Spinal cord (tissue), 10 donors: ENCODE results near the gene KANSL1. TPM values are rescaled to one million over a fixed set of nuclear protein-coding genes. Genes with fewer than 3 reads are reported as not detected.

Experiments used
- DNase-seq, 6 donors: peaks; one replicate each; pipeline versions ENCODE4 v3.0.0 to v3.0.0-alpha.2; 2013 to 2015; ENCODE audit warnings: low spot score in 6 of 6, low read depth in 4 of 6
- H3K27ac ChIP-seq: one replicate; pipeline ENCODE4 v1.5.1; 2013; ENCODE audit warnings: low read depth, low read length, control low read depth
- H3K27me3 ChIP-seq: one replicate; pipeline ENCODE4 v1.6.1; 2013; ENCODE audit warnings: low read length; ENCODE audit not compliant: control insufficient read depth, insufficient read depth
- H3K36me3 ChIP-seq: one replicate; pipeline ENCODE4 v1.6.1; 2013; ENCODE audit warnings: low read length; ENCODE audit not compliant: control insufficient read depth, insufficient read depth
- H3K4me1 ChIP-seq: one replicate; pipeline ENCODE4 v1.6.1; 2013; ENCODE audit warnings: low read length; ENCODE audit not compliant: control insufficient read depth, insufficient read depth
- H3K4me3 ChIP-seq: one replicate; pipeline ENCODE4 v1.5.1; 2013; ENCODE audit warnings: low read depth, low read length, control low read depth
- H3K9me3 ChIP-seq: one replicate; pipeline ENCODE4 v1.6.1; 2013; ENCODE audit warnings: low read length; ENCODE audit not compliant: control insufficient read depth, insufficient read depth
- WGBS: methylation state at CpG from one replicate; pipeline ENCODE4 v1.1.5; 2013; ENCODE audit warnings: missing lambda C conversion rate; ENCODE audit not compliant: insufficient coverage; 5-methylcytosine and 5-hydroxymethylcytosine counted together
- polyA plus RNA-seq, 2 donors: library from polyadenylated mRNA; unstranded; fragments of 120-200 nt; gene quantifications; one replicate each; pipeline ENCODE4 v1.2.1, GENCODE V29; 2013; ENCODE audit not compliant: insufficient read length in 2 of 2
- total RNA-seq, 2 donors: library from RNA; depleted of rRNA in 1 of 2; stranded (reverse); fragments of 120-200 nt in 1 of 2; fragments of >200 nt in 1 of 2; gene quantifications; one replicate each; pipeline versions ENCODE4 v1.2.3 to v1.2.4, GENCODE V29; 2013 to 2014
- donor health status: healthy.

Gene KANSL1
- total and polyA plus RNA-seq, 4 donors = 49.4 to 117 (median 89.9) TPM

DNA sequence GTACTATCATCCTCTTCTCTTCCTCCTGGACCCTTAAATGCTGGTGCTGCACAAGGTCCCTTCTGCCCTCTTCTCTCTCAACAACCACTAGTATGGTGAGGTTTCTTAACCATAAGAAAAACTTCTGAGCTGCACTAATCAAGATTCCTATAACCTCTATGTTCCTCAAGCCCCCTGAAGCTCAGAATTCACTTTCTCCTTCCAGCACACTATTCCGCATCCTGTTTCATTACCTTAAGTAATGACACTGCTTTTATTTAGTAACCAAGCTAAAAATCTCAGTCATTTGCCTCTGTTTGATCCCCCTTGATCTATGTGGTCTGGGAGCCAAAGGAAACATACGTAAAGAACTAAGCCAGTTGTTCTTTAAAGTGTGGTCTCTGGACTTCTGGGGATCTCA lies 20.1 kb downstream of the KANSL1 start:
- no peak for DNase-seq
- WGBS = 80% methylated on average over 1 of the region's 2 CpGs
- H3K9me3 ChIP-seq = no peaks in the 10 kb centered on the region
- H3K4me3 ChIP-seq = no peak overlapping the region
- H3K4me1 ChIP-seq = peaks cover 23% of the 10 kb centered on the region
- no peaks in the 10 kb centered on the region for H3K27me3 ChIP-seq
- no peak overlapping the region for H3K27ac ChIP-seq
- H3K36me3 ChIP-seq = peaks cover 19% of the 10 kb centered on the region

DNA sequence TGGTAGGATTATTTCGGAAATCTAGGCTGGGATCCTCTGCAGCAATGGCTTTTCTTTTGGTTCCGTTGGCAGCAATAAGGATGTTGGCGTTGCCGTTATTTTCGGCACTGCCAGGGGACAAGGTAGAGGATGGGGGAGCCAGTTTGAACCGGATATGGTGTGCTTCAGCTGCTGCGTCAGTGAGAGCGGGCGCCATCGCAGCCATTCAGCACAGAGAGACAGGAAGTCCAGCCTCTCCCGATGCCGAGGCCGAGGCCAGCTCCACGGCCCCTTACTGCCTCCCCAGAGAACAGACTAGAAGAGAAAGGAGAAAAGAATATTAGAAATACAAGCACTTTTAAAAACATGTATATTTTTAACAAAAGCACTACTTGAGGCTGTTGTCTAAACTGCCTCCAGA lies 21.3 kb downstream of the KANSL1 start:
- no peaks in the 10 kb centered on the region for H3K27me3 ChIP-seq
- no peak overlapping the region for H3K4me3 ChIP-seq
- H3K36me3 ChIP-seq = peaks cover 19% of the 10 kb centered on the region
- H3K27ac ChIP-seq = no peak overlapping the region
- H3K4me1 ChIP-seq = peaks cover 27% of the 10 kb centered on the region
- H3K9me3 ChIP-seq = no peaks in the 10 kb centered on the region
- 92% methylated on average over 10 of the region's 14 CpGs for WGBS
- DNase-seq = no peak

DNA sequence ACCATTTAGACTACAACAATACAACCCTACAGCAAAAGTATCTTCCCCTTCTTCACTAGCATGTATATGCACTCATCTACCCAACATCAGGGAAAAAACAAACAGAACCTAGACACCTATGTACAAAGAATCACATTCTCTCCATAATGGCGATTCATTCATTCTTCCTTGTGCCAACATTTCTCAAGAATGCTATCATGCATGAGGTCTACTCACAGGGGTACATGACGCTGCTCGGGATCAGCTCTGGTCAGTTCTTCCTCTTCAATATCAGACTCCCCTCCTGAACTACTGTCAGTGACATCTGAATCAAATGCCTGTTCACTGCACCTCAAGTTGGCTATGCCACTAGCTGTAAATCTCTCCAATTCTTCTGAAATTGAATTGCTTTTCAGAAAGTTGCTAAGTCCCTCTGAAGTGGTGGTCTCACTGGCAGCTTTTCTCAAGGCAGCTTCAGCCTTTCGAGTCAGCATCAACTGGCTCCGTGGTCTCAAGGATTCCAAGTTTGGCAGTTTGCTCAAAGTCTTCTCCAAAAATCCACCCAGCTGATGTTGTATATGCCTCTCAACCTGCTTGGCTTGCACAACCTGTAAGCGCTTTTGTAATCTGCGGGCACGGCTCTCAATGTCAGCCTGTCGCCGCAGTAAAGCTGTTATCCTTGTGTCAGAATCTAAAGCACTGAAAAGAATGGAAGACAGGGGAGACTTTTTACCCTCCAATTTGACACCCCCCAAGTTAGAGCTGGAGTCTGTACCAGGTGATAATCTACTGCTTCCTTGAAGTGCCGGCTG lies 22.4 kb downstream of the KANSL1 start:
- DNase-seq = no peak
- 57% methylated on average over 9 of the region's 11 CpGs for WGBS

GRCh38 chr17:46169913-46170638 lies 23.2 kb downstream of the KANSL1 start:
- WGBS = 86% methylated on average over 3 of the region's 9 CpGs
- peaks cover 31% of the 10 kb centered on the region for H3K4me1 ChIP-seq
- H3K27ac ChIP-seq = no peak overlapping the region

More for the DNA sequence above, 22.4 kb downstream of the KANSL1 start:
- Histone ChIP-seq H3K9me3 (no peaks in the 10 kb centered on the region), H3K27me3 (no peaks in the 10 kb centered on the region), H3K36me3 (peaks cover 19% of the 10 kb centered on the region), H3K4me3 (no peak overlapping the region), H3K4me1 (peaks cover 31% of the 10 kb centered on the region), H3K27ac (no peak overlapping the region)

DNA sequence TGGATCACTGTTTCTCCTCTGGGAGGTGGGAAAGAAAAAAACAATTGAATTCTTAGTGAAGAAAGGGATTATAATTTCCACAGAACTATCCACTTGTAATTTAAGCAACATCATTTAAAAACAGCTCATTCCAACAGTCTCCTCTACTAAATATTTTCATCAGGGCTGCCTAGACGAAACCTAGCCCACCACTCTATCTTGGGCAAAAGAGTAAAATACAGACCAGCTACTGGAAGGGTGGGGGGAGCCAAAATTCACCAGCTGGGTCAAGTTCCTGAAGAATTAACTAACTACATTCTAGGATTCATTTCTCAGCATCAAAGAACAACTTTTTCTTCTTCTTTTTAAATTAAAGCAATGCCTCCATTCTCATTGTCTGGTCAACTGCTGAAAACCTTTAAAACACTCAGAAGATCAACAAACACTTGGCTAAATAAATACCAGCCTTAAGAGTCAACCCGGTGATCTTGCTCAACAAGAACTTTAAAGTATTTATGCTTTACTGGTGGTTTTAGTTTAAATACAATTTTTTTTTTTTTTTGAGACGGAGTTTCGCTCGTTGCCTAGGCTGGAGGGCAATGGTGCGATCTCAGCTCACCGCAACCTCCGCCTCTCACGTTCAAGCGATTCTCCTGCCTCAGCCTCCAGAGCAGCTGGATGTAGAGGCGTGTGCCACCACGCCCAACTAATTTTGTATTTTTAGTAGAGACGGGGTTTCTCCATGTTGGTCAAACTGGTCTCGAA lies 25.2 kb downstream of the KANSL1 start:
- DNase-seq = no peak
- Histone ChIP-seq H3K36me3 (peaks cover 19% of the 10 kb centered on the region), H3K27ac (no peak overlapping the region), H3K27me3 (no peaks in the 10 kb centered on the region), H3K9me3 (no peaks in the 10 kb centered on the region), H3K4me3 (no peak overlapping the region), H3K4me1 (peaks cover 27% of the 10 kb centered on the region)
- WGBS = 79% methylated on average over 8 of the region's 14 CpGs

More at GRCh38 chr17:46169913-46170638, 23.2 kb downstream of the KANSL1 start:
- Histone ChIP-seq H3K36me3 (peaks cover 19% of the 10 kb centered on the region), H3K4me3 (no peak overlapping the region), H3K27me3 (no peaks in the 10 kb centered on the region), H3K9me3 (no peaks in the 10 kb centered on the region)
- DNase-seq = no peak

DNA sequence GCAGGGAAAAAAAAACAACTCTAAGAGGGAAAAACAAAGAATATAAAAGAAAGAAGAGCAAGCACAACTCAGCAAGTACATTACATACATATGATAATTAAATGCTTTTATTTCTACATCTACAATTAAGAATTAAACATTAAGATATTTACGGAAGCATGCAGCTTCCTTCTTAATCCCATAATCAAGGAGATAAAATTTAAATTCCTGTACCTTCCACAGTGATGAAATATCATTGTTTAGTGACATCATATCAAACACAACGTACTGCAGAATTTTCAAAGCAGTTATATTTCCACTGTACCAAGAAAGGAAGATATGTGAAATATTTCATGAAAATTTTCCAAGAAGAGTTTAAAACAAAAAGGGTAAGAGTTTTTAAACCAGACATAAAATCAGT lies 26.0 kb downstream of the KANSL1 start:
- no peak for DNase-seq
- Histone ChIP-seq H3K27ac (no peak overlapping the region), H3K36me3 (peaks cover 19% of the 10 kb centered on the region), H3K4me3 (no peak overlapping the region), H3K27me3 (no peaks in the 10 kb centered on the region), H3K4me1 (peaks cover 27% of the 10 kb centered on the region), H3K9me3 (no peaks in the 10 kb centered on the region)
- WGBS = no CpG with 5 or more reads among the region's 2 CpGs

- no CpG with 5 or more reads among the region's 2 CpGs for WGBS
- Histone ChIP-seq H3K9me3 (no peaks in the 10 kb centered on the region), H3K4me1 (peaks cover 24% of the 10 kb centered on the region), H3K36me3 (peaks cover 16% of the 10 kb centered on the region), H3K27ac (no peak overlapping the region), H3K27me3 (no peaks in the 10 kb centered on the region), H3K4me3 (no peak overlapping the region)
- no peak for DNase-seq
Measured at GRCh38 chr17:46166692-46167249, 26.5 kb downstream of the KANSL1 start.

DNA sequence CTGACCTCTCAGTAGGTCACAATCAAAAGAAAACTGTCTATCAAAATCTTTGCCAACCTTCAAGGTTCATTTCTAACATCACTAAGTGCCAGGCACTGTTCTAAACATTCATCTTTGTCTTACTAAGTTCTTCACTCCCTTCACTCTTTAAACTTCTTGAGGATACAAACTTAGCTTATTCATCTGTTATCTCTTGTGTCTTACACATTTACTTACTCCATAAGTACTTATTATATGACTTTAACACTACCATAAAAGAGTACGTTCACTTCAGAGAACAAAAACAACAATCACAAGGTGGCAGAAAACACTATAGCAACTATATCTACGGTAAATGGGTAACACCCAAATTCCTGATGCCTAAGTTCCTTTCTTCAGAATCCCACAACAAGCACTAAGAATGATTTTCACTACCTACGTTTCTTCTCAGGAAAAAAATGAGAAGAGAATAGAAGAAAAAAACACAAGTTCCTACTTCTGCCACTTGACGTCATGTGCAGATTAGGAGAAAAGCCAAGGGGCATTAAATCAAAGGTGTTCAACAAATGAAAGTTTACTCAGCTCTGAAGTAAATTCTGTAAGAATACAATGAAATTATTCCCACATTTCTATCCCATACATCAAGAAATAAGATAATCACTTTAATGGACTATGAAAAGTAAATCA lies 29.2 kb downstream of the KANSL1 start:
- 80% methylated on average over 1 of the region's 4 CpGs for WGBS
- no peak for DNase-seq
- no peak overlapping the region for H3K4me3 ChIP-seq
- no peaks in the 10 kb centered on the region for H3K9me3 ChIP-seq
- H3K4me1 ChIP-seq = peaks cover 15% of the 10 kb centered on the region
- no peaks in the 10 kb centered on the region for H3K36me3 ChIP-seq
- H3K27me3 ChIP-seq = no peaks in the 10 kb centered on the region
- no peak overlapping the region for H3K27ac ChIP-seq

DNA sequence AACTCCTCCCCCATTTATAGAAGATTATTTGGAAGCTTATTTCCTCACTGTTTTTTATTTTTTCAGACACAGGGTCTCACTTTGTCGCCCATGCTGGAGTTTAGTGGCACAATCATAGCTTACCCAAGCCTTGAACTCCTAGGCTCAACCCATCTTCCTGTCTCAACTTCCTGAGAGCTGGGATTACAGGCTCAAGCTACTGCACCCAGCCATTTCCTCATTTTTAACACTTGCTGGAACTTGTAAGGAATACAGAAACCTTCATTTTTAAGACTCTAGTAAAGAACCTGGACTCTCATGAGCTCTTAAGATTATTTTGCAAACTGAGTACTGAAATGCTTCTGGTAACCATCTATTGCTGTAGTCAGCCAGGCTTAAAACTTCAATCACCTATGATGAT lies 29.9 kb downstream of the KANSL1 start:
- Histone ChIP-seq H3K36me3 (no peaks in the 10 kb centered on the region), H3K4me1 (peaks cover 20% of the 10 kb centered on the region), H3K27me3 (no peaks in the 10 kb centered on the region), H3K27ac (no peak overlapping the region), H3K4me3 (no peak overlapping the region), H3K9me3 (no peaks in the 10 kb centered on the region)
- WGBS = 67% methylated on average over 1 of the region's 1 CpG
- DNase-seq = no peak
